HepG2 (cell line): Measurements from ENCODE around the gene IFNAR1. TPM values are rescaled to one million over a fixed set of nuclear protein-coding genes. Genes with fewer than 3 reads are reported as not detected.

Experiments
- ATAC-seq: fragments of 200-7000 bp; cut with Tn5 transposase; 3 replicates; pipeline ENCODE4 v1.9.1; 2020; ENCODE audit warnings: mild to moderate bottlenecking, moderate library complexity
- BruUV-seq: library from RNA; stranded (reverse); fragments of 400-500 nt; replicated peaks from 2 replicates; lab custom pipeline; 2021; lab: Mats Ljungman, UMichigan
- CTCF ChIA-PET: fragments of 300-600 bp; formaldehyde crosslinking; extraction: SDS; loops from one replicate; lab custom pipeline; 2021; ENCODE audit warnings: low total read pairs, inconsistent platforms, low intra/inter-chr PET ratio; lab: Yijun Ruan, JAX
- POLR2A ChIA-PET: fragments of 350-600 bp; sonication (Branson Sonifier 250); formaldehyde crosslinking; loops from one replicate; lab custom pipeline; 2020; ENCODE audit warnings: antibody characterized with exemption, inconsistent platforms; lab: Yijun Ruan, JAX
- DNase-seq: peaks from one replicate; pipeline ENCODE4 v3.0.0-alpha.2; 2015; ENCODE audit warnings: low spot score
- FAIRE-seq: peaks from 3 replicates; lab custom pipeline; 2011; peaks lifted over from hg19 to GRCh38; lab: Jason Lieb, UNC
- H2AFZ ChIP-seq: one replicate; pipeline ENCODE4 v1.6.1; 2011; ENCODE audit warnings: low read length, inconsistent platforms
- H3K27ac ChIP-seq: fragments of 300-600 bp; 3 replicates; pipeline ENCODE4 v1.8.0; 2011; ENCODE audit warnings: mixed run types, mild to moderate bottlenecking, mixed read lengths, low read length, inconsistent platforms; ENCODE audit not compliant: insufficient read depth; ENCODE audit errors: extremely low read length
- H3K27me3 ChIP-seq, 2 experiments: fragments of 200-600 bp in 1 of 2; 2 replicates in 1 of 2; 3 replicates in 1 of 2; pipeline versions ENCODE4 v1.6.0 to v1.8.0; 2011; ENCODE audit warnings: low read length in 2 of 2, mild to moderate bottlenecking in 2 of 2, moderate library complexity in 2 of 2, inconsistent platforms in 1 of 2; ENCODE audit not compliant: insufficient read depth in 2 of 2, control insufficient read depth in 1 of 2
- H3K36me3 ChIP-seq, 2 experiments: fragments of 200-600 bp in 1 of 2; replicated peaks in 1 of 2; 2 replicates in 1 of 2; 3 replicates in 1 of 2; pipeline versions ENCODE4 v1.5.1 to v1.8.0; 2011; ENCODE audit warnings: low read length in 2 of 2, inconsistent platforms in 1 of 2; ENCODE audit not compliant: insufficient read depth in 2 of 2, control insufficient read depth in 1 of 2
- H3K4me1 ChIP-seq: 2 replicates; pipeline ENCODE4 v1.5.1; 2012; ENCODE audit warnings: low read length, inconsistent platforms; ENCODE audit not compliant: insufficient read depth
- H3K4me2 ChIP-seq: 2 replicates; pipeline ENCODE4 v1.6.0; 2011; ENCODE audit warnings: low read depth, low read length, inconsistent platforms
- H3K4me3 ChIP-seq, 3 experiments: fragments of 200-600 bp in 1 of 3; sonication (generic), shearing (Covaris generic) in 1 of 3; replicated peaks in 1 of 3; 2 replicates each; pipeline ENCODE4 v1.5.1; 2011 to 2016; ENCODE audit warnings: low read length in 3 of 3, inconsistent platforms in 2 of 3, low read depth in 2 of 3, mild to moderate bottlenecking in 2 of 3, control low read depth in 1 of 3, mixed read lengths in 1 of 3; ENCODE audit not compliant: insufficient read depth in 1 of 3
- H3K79me2 ChIP-seq: one replicate; pipeline ENCODE4 v1.6.1; 2011; ENCODE audit warnings: low read length, inconsistent platforms; ENCODE audit not compliant: insufficient read depth
- H3K9ac ChIP-seq: 2 replicates; pipeline ENCODE4 v1.6.0; 2011; ENCODE audit warnings: mild to moderate bottlenecking, low read depth, low read length, inconsistent platforms; ENCODE audit not compliant: insufficient read depth
- H3K9me3 ChIP-seq: 2 replicates; pipeline ENCODE4 v1.5.1; 2012; ENCODE audit warnings: mild to moderate bottlenecking, low read length
- H4K20me1 ChIP-seq: 2 replicates; pipeline ENCODE4 v1.6.0; 2011; ENCODE audit warnings: inconsistent platforms, mild to moderate bottlenecking, low read length, moderate library complexity; ENCODE audit not compliant: insufficient read depth
- ARNTL ChIP-seq: sonication (generic); formaldehyde crosslinking; IDR thresholded peaks from 2 replicates; pipeline ENCODE4 v1.4.0; 2020; ENCODE audit warnings: mild to moderate bottlenecking, missing genetic modification reagents
- E2F1 ChIP-seq: sonication (generic); formaldehyde crosslinking; IDR thresholded peaks from 2 replicates; pipeline ENCODE4 v1.5.0; 2020; ENCODE audit warnings: missing genetic modification reagents
- ELF1 ChIP-seq: sonication (generic); formaldehyde crosslinking; IDR thresholded peaks from 2 replicates; pipeline ENCODE4 v1.4.0; 2020; ENCODE audit warnings: missing genetic modification reagents
- GPBP1L1 ChIP-seq: sonication (generic); formaldehyde crosslinking; IDR thresholded peaks from 2 replicates; pipeline ENCODE4 v1.5.0; 2020; ENCODE audit warnings: mild to moderate bottlenecking, missing genetic modification reagents
- GTF3A ChIP-seq: sonication (generic); formaldehyde crosslinking; conservative IDR thresholded peaks from 2 replicates; pipeline ENCODE4 v1.4.0; 2020; ENCODE audit warnings: mild to moderate bottlenecking, missing genetic modification reagents
- MEF2D ChIP-seq: sonication (generic); formaldehyde crosslinking; IDR thresholded peaks from 2 replicates; pipeline ENCODE4 v1.5.1; 2020; ENCODE audit warnings: mild to moderate bottlenecking, missing genetic modification reagents
- MYNN ChIP-seq: sonication (generic); formaldehyde crosslinking; IDR thresholded peaks from 2 replicates; pipeline ENCODE4 v1.4.0; 2020; ENCODE audit warnings: mild to moderate bottlenecking, low read depth, missing genetic modification reagents
- ZBTB7B ChIP-seq: sonication (generic); formaldehyde crosslinking; IDR thresholded peaks from 2 replicates; pipeline ENCODE4 v1.4.0; 2020; ENCODE audit warnings: missing genetic modification reagents
- ZKSCAN8 ChIP-seq: IDR thresholded peaks from 2 replicates; pipeline ENCODE4 v1.6.1; 2016; ENCODE audit warnings: borderline replicate concordance, missing genetic modification reagents, missing compliant biosample characterization
- ZNF382 ChIP-seq: sonication (generic); formaldehyde crosslinking; IDR thresholded peaks from 2 replicates; pipeline ENCODE4 v1.5.0; 2020; ENCODE audit warnings: missing genetic modification reagents, mild to moderate bottlenecking, borderline replicate concordance
- ZNF441 ChIP-seq: sonication (generic); formaldehyde crosslinking; IDR thresholded peaks from 2 replicates; pipeline ENCODE4 v1.7.0; 2021; ENCODE audit warnings: missing genetic modification reagents, borderline replicate concordance
- ZSCAN31 ChIP-seq: sonication (generic); formaldehyde crosslinking; IDR thresholded peaks from 2 replicates; pipeline ENCODE4 v1.5.0; 2020; ENCODE audit warnings: low read depth, mild to moderate bottlenecking, missing genetic modification reagents
- whole genome bisulfite sequencing: methylation state at CpG from one replicate; pipeline ENCODE4 v1.1.6; 2017; ENCODE audit warnings: low lambda C conversion rate; 5-methylcytosine and 5-hydroxymethylcytosine counted together
- in situ Hi-C: cut with HindIII; loops from 2 replicates; pipeline ENCODE4 v1.10.0; 2017; ENCODE audit warnings: low pct_unique_long_range_greater_than_20kb; ENCODE audit not compliant: extremely low pct_ligation_motif_present
- intact Hi-C: fragments of 100-400 bp; cut with micrococcal nuclease; formaldehyde crosslinking; loops from one replicate; pipeline ENCODE4 v1.10.0; 2022; ENCODE audit not compliant: unreplicated experiment
- polyA plus RNA-seq, 8 experiments: library from polyadenylated mRNA; depleted of rRNA in 3 of 8; stranded (reverse) in 7 of 8; unstranded in 1 of 8; fragments of >200 nt; fragmentation: Illumina TruSeq in 4 of 8; extraction: Trizol in 4 of 8; gene quantifications; 2 replicates each; pipeline versions ENCODE4 v1.2.1 to v1.2.3, GENCODE V29; 2011 to 2016; ENCODE audit warnings: low read depth in 4 of 8, missing spikeins in 1 of 8, mixed read lengths in 1 of 8; ENCODE audit not compliant: insufficient read depth in 1 of 8
- total RNA-seq, 5 experiments: library from RNA; depleted of rRNA; stranded (reverse); fragments of >200 nt; fragmentation: Illumina TruSeq; extraction: Trizol; gene quantifications; 2 replicates each; pipeline ENCODE4 v1.2.3, GENCODE V29; 2016; ENCODE audit warnings: low read depth in 1 of 5
- TF ChIP-seq, protein P1 (sequence below): sonication (generic); formaldehyde crosslinking; IDR thresholded peaks from 2 replicates; pipeline ENCODE4 v1.4.0; 2020; ENCODE audit warnings: missing genetic modification reagents
- TF ChIP-seq, protein P2 (sequence below): sonication (generic); formaldehyde crosslinking; IDR thresholded peaks from 2 replicates; pipeline ENCODE4 v1.5.0; 2020; ENCODE audit warnings: missing genetic modification reagents, mild to moderate bottlenecking, borderline replicate concordance
- TF ChIP-seq, protein P3 (sequence below): IDR thresholded peaks from 2 replicates; pipeline ENCODE4 v1.6.1; 2016

Gene IFNAR1
- total and polyA plus RNA-seq, 2 of the 13 experiments (the other 11 are each of a cell fraction or from before 2014, with no cell fraction given), result 6.7 to 9.3 TPM

DNA sequence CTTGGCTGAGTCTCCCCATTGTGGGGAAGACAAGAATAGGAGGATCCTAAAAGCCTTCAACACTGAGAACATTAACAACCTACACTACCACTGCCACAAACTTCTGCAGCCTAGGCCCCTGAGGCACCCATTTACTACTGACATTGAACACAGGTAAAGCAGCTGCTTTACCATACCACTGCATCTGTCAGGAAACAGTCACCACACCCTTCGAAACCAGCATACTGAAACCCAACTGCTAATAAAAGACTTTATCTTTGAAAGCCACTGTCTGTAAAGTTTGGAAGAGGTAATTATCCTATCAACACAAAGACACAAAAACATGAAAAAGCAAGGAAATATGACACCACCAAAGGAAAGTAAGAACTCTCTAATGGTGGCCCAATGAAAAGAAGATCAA lies 7.4 kb downstream of the IFNAR1 start:
- no peak overlapping the region for H3K9ac ChIP-seq
- peaks cover 25% of the 10 kb centered on the region for H3K79me2 ChIP-seq
- H3K4me1 ChIP-seq, result peaks cover 13% of the 10 kb centered on the region
- H3K27ac ChIP-seq, result no peak overlapping the region
- ATAC-seq (no peak), FAIRE-seq (no peak), DNase-seq (no peak)
- no peak overlapping the region for H3K4me2 ChIP-seq
- TF ChIP-seq ZKSCAN8 (CRISPR knock-in tag) (no peak), GTF3A (CRISPR knock-in tag) (no peak), MEF2D (CRISPR knock-in tag) (no peak), ZSCAN31 (CRISPR knock-in tag) (no peak), MYNN (CRISPR knock-in tag) (no peak), E2F1 (CRISPR knock-in tag) (no peak), ARNTL (CRISPR knock-in tag) (no peak), ELF1 (no peak), ZBTB7B (CRISPR knock-in tag) (no peak), GPBP1L1 (no peak), ZNF382 (CRISPR knock-in tag) (no peak), ZNF441 (no peak)
- TF ChIP-seq, protein P1, sequence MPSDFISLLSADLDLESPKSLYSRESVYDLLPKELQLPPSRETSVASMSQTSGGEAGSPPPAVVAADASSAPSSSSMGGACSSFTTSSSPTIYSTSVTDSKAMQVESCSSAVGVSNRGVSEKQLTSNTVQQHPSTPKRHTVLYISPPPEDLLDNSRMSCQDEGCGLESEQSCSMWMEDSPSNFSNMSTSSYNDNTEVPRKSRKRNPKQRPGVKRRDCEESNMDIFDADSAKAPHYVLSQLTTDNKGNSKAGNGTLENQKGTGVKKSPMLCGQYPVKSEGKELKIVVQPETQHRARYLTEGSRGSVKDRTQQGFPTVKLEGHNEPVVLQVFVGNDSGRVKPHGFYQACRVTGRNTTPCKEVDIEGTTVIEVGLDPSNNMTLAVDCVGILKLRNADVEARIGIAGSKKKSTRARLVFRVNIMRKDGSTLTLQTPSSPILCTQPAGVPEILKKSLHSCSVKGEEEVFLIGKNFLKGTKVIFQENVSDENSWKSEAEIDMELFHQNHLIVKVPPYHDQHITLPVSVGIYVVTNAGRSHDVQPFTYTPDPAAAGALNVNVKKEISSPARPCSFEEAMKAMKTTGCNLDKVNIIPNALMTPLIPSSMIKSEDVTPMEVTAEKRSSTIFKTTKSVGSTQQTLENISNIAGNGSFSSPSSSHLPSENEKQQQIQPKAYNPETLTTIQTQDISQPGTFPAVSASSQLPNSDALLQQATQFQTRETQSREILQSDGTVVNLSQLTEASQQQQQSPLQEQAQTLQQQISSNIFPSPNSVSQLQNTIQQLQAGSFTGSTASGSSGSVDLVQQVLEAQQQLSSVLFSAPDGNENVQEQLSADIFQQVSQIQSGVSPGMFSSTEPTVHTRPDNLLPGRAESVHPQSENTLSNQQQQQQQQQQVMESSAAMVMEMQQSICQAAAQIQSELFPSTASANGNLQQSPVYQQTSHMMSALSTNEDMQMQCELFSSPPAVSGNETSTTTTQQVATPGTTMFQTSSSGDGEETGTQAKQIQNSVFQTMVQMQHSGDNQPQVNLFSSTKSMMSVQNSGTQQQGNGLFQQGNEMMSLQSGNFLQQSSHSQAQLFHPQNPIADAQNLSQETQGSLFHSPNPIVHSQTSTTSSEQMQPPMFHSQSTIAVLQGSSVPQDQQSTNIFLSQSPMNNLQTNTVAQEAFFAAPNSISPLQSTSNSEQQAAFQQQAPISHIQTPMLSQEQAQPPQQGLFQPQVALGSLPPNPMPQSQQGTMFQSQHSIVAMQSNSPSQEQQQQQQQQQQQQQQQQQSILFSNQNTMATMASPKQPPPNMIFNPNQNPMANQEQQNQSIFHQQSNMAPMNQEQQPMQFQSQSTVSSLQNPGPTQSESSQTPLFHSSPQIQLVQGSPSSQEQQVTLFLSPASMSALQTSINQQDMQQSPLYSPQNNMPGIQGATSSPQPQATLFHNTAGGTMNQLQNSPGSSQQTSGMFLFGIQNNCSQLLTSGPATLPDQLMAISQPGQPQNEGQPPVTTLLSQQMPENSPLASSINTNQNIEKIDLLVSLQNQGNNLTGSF (CRISPR knock-in tag), result no peak
- TF ChIP-seq, protein P2, sequence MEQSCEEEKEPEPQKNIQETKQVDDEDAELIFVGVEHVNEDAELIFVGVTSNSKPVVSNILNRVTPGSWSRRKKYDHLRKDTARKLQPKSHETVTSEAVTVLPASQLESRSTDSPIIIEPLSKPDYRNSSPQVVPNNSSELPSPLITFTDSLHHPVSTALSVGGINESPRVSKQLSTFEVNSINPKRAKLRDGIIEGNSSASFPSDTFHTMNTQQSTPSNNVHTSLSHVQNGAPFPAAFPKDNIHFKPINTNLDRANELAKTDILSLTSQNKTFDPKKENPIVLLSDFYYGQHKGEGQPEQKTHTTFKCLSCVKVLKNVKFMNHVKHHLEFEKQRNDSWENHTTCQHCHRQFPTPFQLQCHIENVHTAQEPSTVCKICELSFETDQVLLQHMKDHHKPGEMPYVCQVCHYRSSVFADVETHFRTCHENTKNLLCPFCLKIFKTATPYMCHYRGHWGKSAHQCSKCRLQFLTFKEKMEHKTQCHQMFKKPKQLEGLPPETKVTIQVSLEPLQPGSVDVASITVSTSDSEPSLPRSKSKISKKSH (CRISPR knock-in tag), result no peak
- TF ChIP-seq, protein P3, sequence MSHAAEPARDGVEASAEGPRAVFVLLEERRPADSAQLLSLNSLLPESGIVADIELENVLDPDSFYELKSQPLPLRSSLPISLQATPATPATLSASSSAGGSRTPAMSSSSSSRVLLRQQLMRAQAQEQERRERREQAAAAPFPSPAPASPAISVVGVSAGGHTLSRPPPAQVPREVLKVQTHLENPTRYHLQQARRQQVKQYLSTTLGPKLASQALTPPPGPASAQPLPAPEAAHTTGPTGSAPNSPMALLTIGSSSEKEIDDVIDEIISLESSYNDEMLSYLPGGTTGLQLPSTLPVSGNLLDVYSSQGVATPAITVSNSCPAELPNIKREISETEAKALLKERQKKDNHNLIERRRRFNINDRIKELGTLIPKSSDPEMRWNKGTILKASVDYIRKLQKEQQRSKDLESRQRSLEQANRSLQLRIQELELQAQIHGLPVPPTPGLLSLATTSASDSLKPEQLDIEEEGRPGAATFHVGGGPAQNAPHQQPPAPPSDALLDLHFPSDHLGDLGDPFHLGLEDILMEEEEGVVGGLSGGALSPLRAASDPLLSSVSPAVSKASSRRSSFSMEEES (CRISPR knock-in tag), result no peak
- H2AFZ ChIP-seq, result no peak overlapping the region
- no peaks in the 10 kb centered on the region for H4K20me1 ChIP-seq
- no peak overlapping the region for H3K4me3 ChIP-seq
- whole genome bisulfite sequencing, result 95% methylated on average over 1 of the region's 1 CpG
- peaks cover 13% of the 10 kb centered on the region for H3K9me3 ChIP-seq
- in situ Hi-C loops (no loop called here), intact Hi-C loops (no loop called here)
- ChIA-PET CTCF (no interaction called here), POLR2A (no interaction called here)
- H3K27me3 ChIP-seq, result no peaks in the 10 kb centered on the region
- no TSS peak for BruUV-seq
- peaks cover 8 to 16% of the 10 kb centered on the region in 2 experiments for H3K36me3 ChIP-seq
